ENCODE data around the gene CAPZB.

Gene CAPZB

DNA sequence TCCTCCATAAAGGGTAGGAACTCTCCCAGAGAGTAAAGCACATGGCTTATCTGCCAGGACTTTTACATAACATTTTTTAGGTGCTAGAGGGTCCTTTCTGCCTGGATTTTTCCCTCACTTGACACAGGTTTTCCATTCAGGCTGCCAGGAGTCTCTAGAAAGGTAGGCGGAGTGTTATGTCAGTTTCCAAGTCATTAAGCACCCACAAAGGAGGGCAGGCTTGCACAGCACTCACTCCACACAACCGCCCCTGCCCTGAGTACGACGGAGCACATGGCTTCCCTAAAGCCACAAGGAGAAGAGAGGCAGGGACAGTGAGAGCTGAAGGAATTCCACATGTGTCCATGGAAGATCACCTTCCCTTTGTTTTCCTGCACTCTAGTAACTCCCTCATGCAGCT lies 55.7 kb downstream of the CAPZB start:
- no peak for DNase-seq (ENCODE audit: low spot score)

DNA sequence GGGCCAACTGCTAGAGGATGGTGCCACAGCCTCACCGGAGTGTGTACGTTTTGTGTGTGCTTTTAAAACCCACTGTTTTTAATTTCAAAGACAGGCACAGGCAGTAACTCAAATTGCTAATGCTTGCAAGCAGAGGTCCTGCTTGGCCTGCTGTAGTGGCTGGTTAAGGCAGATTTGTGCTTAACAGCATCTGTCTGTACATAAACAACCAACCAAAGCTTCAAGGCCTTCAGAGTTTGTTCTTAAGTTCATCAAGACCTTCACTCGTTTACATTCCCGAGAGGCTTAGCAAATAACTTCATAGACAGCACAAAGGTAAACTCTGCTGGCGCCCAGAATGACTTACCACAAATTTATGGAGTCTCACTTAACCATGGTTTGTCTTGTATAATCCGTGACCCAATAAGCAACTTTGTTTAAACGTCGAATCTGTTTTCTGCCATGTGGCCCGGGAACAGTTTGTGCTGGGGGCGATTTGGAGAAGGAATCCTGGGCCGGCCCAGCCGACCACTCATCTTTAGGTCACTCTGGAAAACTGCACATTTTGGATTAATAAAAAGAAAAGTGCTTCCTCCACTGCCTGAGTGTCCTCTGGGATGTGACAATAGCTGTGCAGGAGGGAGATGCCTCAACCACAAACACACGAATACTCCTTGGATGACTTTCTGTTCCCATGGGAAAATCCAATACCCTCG lies 58.1 kb downstream of the CAPZB start:
- no peak for DNase-seq (ENCODE audit: low spot score)

DNA sequence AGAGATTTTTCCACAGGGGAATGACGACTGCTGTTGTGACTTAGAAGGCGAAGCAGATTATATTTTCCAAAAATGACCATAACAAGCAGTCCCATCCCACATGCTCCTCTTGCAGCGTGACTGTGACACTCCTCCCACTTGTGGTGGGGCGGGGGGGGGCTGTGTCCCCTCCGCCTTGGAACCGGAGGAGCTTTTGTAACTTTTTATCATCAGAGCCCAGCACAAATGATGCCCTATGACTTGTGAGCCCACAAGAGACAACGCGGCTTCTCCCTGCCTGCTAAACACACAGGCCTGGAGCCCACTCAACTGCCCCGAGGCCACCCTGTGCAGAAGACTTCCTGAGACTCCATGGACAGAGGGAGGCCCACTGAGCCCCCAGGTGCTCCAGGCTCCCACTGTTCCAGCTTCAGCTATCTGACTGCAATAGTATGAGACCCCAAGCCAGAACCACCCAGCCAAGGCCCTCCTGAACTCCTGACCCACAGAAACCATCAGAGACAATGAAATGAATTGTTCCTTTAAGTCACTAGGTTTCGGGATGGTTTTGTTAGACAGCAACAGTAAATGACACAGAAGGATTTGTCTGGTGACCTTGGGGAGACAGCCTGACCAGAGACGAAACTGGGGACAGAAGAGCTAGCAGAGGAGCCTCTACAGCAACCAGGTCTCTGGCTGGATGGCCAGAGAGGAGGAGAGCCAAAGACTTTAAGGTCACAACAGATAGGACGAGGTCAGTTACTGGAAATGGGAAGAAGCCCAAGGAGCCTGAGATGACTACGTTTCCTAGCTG lies 58.8 kb downstream of the CAPZB start:
- DNase-seq (ENCODE audit: low spot score): no peak

DNA sequence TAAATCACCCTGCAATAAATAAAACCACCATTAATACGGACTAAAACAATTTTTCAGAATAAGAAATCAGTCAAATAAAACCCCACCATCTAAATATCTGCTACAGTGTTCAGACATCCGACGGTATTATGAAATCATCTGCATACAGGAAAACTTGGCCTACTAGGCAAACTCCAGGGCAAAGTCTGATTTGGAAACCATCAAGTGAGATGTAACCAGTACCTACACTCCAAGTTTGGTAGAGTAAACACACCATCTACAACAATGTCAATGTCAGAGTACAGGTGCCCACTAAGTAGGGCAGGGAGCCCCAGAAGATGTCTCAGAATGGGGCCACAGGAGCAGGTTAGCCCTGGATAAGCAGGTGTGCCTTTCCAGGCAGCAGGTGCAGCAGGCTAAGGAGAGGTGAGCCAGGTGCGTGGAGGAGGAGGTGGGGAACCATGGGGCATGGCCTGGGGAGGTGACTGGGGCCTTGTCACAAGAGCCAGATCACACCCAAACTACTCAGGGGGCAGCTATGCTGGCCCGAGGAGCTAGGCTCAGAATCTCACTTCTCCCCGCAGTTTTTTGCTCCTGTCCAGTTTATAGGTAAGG lies 59.6 kb downstream of the CAPZB start:
- no peak for DNase-seq (ENCODE audit: low spot score)

DNA sequence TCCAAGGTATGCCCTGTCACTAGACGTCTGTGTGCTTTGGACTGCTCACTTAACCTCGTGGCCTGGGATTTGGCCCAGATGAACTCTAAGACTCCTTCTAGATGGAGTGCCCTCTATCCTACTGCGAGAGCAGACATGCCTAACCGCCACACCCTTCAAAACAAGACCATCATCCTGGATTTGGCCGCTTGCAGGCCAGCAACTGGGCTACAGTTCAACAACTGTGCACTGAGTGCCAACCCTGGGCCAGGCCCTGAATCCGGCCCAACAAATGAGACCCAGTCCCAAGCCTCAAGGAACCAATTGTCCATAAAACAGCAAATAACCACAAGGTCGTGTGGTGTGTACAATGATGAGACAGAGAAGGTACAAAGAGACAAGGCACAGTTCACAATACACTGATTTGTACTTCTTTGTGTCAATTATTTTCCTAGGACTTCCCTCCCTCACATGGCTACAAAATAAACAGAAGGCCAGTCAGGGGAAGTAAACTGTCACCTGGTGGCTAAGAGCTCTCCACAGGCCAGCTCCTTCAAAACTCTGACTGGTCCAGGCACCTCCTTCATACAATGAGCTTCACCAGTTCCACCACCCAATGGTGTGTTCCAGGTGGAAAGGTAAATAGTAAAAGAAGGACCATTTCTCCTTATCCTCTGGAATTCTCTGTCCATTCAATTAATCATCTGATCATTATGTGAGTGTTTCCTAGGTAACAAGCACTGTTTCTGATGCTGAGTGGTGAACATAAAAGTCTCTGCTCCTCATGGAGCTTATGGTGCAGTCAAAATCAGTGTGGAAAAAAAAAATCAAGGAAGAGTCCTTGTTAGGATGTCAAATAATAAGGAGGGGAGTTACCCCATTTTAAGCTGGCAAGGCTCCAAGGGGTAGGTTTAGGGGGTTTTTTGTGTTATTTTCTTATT lies 60.4 kb downstream of the CAPZB start:
- no peak for DNase-seq (ENCODE audit: low spot score)

DNA sequence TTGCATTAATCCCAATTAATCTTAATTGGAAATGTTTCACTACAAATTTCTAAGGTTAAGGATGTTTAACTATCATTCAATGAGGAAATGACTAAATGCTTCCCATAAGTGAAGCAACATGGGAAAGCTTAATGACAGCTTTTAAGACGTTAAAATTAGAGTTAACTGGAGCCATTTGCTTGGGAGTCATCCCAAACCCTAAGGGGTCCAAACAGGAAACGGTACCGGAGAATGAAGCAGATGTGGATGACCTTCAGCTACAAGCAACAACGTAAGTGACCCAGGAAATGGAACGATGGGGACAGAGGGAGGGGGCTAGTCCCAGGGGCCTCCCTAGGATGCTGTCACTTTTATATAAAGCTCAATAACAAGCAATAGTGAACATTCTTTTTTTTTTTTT lies 62.2 kb downstream of the CAPZB start:
- no peak for DNase-seq (ENCODE audit: low spot score)

DNA sequence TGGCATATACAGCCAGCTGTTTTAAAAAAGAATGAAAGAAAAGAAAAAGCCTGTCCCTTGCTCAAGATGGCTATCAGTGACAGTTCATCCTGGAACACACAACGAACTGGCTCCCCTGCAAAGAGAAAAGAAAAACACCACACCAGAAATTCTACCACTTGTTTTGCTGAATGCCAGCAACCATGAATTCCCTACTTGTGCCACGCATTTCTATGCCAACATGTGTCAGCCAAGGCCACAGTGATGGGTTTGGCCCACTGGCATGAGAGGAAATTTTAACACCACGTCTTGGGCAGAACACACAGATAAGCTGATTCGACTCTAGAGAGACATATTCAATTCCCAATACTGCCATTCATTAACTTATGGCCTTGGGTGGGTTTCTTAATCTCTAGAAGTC lies 64.0 kb downstream of the CAPZB start:
- no peak for DNase-seq (ENCODE audit: low spot score)

DNA sequence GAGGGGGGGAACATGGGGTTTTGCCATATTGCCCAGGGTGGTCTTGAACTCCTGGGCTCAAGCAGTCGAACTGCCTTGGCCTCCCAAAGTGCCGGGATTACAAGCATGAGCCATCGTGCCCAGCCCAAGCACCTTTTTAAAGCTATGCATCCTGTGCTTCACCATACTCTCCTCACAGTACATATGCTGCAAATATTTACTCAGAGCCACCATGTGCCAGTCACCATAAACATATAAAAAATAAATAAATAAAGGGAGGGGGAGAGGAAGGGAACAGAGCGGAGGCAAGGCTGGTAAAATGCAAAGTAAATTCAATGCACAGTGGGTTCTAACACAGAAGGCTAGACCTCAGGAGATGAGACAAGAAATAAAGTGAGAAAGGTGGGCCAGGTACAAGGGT lies 64.7 kb downstream of the CAPZB start:
- no peak for DNase-seq (ENCODE audit: low spot score)

DNA sequence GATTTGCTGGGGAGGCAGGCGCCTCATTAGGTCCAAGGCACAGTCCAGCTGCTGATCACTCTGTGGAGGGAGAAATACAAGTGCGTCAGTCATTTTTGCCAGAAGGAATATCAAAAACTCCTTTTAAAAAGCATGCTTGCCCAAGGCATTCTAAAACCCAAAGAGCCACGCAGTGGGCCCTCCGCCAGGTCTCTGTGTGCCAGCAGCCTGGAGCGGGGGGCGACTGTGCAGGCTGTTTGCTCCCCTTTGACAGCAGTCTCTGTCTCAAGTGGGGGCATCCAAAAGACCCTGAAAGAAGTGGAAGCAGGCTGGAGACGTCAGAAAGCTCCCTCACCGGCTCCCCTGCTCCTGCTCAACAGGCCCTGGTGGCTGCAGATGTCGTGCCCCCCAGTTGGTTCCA lies 65.6 kb downstream of the CAPZB start:
- DNase-seq (ENCODE audit: low spot score): no peak

DNA sequence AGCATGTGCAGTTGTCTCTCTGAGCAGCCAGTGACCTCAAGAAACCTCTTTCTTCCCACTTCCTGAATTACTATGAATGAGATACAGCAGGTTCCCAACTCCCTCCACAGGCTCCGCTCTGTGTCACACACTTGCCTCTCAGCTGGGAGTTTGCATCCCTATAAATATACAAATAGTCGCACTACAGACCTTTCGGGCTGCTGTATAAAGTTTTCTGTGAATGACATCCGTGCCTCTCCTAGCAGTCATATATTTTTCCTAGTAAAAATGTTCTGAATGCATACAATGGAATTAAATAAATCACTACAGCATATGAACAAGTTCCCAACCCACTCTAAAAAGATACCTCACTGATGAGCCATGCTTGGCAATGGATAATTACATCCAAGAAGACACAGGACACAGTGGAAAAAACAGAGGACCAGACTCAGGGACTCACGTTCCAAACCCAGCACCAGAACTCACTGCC lies 66.8 kb downstream of the CAPZB start:
- DNase-seq (ENCODE audit: low spot score): no peak

DNA sequence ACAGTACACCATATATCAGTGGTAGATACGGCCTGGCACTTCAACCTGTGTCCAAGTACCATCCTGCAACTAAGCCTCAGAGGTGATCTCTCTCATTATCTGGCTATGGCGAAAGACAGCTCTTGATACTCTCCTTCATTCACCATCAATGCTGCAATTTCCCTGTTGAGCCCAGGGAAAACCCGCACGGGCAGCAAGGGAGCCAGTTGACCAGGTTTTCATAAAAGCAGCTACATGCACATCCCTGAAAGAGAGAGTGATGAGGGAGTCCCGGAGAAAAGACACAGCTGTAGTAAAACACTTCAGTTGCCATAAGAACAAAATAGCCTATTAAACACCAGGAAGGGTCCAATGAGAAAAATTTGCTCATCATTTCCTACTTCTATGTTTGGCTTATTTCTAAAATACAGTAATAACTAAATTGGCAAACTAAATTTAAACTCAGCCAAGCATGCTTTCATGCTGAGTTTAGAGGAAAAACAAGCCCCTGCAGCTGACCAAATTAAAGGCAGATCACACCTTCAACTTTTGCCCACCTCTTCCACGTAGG lies 68.3 kb downstream of the CAPZB start:
- no peak for DNase-seq (ENCODE audit: low spot score)

DNA sequence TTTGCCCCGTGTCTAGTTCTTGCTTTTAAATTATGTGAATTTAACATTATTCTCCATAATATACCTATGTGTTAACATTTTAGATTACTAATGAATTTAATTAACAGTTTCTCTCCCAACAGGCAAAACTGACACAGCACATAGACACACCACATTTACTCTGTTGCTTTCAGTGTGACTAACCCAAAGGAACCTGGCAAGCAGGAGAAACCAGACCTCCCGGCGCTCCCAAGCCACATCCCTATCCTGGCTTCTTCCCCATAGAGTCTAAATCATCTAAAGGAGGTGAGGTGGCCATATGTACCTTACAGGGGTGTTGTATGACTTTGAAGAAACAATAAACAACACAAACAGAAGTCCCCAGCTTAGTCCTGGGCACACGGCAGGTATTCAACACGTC lies 69.2 kb downstream of the CAPZB start:
- DNase-seq (ENCODE audit: low spot score): no peak

DNA sequence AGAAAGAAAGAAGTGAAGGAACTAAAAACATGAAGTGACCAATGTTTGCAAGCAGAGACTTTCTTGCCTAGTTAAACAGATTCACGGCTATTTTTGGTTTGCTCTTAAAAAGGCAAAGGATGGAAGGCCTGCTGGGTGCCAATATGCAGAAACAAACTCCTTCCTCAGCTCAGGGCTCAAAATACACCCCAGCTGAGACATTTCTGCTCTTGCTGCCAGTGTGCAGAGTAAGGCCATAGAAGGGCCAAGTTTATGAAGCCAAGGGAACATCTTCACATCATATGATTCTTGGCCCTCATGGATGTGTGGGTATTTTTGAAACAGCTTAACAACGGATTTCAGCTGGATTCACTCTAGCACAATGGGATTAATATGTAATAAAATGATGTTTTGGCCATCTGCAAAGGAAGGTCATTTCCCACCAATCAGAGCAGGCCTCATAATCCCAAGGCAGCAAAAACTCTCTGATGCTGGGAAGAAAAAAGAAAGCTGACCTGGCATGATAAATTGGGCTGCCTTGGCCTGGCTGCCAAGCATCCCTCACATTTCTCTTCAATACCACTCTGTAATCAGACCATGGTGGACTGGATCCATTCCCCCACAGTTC lies 70.7 kb downstream of the CAPZB start:
- DNase-seq (ENCODE audit: low spot score): no peak

DNA sequence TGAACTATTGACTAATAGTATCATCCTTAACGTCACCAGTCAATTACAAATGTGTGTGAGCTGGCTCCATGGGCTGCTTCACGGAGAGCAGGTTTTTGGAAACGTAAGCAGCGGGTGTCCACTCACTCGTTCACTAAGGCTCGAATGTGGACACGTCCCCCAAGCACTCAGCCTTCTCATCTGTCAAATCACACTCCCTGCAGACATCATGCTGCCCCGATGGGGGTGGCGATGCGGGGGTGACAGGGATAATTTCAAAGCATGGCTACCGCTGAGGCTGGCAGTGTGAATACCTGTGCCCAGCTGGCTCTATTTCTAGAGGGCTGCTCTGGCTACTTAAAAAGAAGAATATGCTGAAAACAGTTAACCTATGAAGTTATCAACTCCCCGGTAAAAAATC lies 71.3 kb downstream of the CAPZB start:
- DNase-seq (ENCODE audit: low spot score): no peak

DNA sequence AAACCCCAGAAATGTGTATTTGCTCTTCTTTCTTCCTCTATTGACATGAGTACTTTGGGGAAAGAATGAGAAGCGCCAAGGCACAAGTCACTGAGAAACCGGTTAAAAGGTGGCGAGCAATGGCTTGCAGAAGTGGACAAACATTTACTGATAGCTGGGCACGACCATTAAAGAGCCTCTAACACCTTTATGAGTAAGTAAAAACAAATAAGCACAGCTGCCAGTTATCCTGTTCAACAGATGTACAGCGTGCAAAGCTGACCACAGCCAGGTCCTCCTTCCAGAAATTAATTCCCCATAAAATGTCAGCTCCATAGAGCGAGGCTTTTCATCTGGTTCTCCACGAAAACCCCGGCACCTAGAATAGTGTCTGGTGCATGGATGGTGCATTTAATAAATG lies 72.7 kb downstream of the CAPZB start:
- no peak for DNase-seq (ENCODE audit: low spot score)

DNA sequence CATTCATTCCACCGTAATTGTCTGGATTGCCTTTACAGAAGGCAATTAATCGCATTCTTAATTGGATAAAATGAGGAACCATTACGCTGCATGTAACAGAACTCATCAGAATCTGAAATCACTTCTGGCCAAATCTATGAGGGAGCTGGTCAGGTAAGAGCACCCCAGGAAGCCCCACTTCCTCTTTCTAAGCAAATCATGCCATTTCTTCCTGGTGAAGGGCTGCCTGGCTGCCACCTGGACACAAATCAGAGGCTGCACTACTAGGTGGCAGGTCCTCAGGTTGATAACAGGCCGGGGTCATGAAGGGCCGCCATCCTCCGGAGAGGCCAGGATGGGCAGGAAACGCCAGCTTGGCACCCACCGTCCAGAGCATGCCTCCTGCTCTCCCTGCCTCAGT lies 73.7 kb downstream of the CAPZB start:
- no peak for DNase-seq (ENCODE audit: low spot score)

DNA sequence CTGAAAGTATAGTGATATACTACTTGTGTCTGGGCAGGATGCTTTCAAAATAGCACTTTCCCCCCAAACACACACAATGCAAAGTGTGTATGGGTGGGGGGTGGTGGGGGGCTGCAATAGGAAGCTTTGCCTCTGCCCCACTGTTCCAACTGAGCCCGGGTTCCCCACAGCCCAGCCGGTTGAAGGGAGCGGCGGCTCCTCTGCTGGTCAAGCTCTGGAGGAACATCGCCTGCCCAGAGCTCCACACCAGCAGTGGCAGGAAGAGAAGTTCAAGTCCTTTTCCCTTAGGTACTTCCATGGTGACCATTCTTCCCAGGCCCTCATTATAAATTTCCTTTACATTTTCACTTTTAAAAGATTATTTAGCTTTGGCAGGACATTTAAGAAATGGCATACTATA lies 74.9 kb downstream of the CAPZB start:
- DNase-seq (ENCODE audit: low spot score): no peak

DNA sequence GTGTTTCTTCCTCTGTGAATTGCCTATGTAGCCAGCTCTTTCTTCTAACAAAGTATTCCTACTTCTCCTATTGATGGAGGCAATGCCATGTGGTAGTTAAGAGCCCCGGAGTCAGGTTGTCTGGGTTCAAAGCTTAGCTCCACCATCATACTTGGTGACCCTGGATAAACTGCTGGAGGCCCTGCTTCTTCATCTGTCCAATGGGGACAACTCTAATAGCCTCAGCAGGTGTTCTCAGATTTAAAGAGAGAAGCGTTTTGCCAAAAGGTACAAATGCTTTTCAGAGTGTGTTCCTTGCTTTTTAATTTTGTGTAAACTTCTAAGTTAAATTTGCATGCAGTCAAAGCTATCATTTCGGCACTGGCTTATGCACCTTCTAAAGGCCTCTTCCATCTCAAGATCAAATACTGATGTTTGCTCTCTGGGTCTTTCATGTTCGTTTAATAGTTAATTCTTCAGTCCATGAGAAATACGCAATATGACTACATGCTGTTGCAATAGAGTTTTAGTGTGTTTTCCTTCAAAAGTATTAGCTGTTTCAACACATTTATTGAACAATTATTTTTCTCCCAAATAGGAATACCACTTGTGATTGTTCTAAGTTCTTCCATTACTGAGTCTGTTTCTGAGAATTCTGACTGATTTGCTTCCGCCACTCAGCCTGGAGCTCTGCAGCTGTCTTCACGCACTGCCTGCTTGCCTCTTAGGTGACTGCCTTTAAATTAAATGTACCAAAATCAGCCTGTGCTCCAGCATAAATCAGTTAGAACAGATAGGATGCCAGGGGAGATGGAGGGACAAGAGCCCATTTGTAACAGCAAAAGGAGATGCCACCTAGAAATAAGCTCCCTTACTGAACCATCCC lies 75.6 kb downstream of the CAPZB start:
- DNase-seq (ENCODE audit: low spot score): no peak

DNA sequence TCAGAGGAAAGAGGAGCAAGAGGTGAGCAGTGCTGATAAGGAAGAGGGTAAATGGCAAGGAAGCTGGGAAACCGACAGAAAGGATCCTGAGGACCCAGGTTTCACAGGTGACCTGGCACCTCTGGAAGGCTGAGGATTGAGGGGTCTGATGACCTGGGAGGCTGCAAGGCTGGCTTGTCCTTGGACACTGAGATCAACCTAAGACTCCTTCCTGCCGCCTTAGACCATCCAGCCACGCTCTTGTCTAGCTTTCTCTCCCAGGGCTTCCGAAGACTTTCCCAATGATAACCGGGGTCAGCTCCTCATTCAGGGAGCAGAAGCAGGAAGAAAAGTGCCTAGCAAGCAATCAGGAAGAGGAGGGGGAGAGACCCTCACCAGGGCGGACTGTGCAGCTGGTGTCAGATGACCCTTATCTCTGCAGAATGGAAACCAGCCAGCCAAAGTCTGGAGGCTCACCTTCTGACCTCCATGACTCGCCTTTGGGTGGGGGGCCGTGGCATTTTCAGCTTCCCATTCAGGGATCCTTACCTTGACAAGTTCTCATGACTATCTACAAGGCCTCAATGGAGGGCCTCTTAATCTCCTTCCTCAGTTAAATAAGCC lies 77.7 kb downstream of the CAPZB start:
- DNase-seq (ENCODE audit: low spot score): no peak

DNA sequence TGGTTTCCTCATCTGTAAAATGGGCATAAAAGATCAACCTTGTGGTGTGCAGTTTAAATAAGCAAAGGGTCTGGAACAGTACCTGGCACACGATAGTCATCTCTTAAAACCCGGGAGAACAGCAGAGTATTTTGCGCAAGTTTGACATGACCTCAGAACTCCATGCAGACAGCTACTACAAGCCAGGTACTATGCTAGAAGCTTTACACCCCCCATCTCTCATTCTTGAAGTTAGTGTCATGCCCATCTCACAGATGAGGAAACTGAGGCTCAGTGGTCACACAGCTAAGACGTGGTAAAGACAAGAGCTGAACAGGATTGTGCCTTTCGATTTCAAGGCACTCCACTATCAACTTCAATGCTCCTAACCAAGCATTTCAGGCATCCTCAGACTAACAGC lies 78.7 kb downstream of the CAPZB start:
- no peak for DNase-seq (ENCODE audit: low spot score)
